Raji (cell line): ENCODE measurements around the gene WDR86.

Experiments used
- POLR2A ChIP-seq: IDR thresholded peaks from 2 replicates; pipeline ENCODE4 v1.6.1; 2011; ENCODE audit warnings: low read depth, low read length, control low read depth; ENCODE audit not compliant: insufficient read depth

Gene WDR86

DNA sequence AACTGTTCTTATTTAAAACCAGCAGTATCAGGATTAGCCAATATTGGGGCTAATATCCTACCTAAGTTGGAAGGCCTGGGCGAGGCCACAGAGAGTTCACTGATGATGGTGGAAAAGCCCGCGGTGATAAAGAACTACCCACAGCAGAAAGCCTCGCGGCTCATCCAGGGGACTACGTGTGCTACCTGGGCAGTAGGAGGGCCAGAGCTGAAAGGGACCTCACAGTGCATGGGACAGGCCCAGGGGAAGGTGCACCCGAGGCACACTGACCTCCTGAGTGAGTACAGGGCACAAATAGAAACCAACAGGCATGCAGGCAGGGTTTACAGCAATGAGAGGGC, 1.4 kb downstream of the WDR86 start:
- no peak for TF ChIP-seq POLR2A

DNA sequence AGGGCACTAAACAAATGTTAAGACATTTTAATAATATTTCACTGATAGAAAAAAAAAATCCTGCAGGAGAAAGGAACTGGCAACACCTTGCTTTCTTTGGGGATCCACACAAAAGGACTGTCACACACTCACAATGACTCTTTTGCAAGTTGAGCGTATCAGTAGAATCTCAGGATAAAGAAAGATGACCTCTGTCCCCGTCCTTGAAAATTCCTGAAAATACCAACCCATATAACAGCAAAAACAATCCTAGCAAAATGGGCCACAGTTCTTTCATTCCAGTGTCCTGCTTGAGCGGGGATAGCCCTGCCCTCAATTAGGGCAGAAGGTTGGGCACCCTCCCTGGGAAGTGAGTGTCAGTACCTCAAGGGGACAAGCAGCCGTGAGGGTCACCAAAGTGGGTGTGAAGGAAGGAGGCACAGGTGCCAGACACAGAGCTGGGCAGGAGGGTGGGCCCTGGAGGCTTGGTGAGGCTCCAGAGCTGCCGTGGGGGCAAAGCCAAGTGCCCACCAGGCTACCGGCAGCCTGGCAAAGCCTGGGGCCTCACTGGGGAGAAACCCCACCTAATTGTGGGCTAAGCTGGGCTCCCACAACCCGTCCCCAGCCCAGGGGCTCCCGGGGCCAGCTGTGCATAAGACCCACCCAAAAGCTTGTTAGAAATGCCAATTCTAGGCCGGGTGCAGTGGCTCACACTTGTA, 2.8 kb downstream of the WDR86 start:
- TF ChIP-seq POLR2A: no peak

DNA sequence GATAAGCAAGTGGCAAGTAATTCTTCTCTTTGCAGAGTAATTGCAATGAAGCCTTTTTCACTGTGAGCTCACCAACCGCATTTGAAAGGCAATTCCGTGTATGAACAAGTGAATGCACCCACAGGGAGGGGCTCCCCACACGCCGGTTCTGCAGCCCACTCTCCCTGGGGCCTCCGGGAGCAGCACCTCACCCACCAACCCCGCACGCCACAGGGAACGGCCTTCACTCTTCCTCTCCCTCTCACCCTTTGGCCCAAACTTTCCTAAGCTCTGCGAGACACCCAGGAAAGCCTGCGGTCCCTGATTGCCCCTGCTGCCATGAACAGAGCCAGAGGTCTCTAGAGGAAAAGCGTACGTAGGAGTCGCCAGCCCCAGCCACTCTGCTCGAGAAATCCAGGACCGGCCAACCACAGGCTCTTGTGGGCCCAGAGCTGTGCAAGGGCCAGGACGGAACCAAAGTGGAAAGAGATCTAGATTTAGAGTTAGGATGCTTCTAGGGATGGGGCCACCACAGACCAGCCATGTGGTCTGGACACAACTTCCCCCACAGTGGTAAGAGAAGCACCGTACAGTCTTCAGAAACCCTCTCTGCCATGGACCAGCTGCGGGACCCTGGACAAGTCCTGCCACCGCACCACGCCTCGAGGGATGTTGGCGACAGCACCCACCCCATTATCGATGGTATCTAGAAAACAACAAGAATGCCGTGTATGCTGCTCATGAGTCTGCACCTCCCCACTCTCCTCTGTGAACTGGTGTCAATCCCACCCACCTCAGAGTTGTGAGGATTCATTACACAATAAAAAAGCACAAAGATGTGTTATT, 3.6 kb downstream of the WDR86 start:
- TF ChIP-seq POLR2A: no peak

DNA sequence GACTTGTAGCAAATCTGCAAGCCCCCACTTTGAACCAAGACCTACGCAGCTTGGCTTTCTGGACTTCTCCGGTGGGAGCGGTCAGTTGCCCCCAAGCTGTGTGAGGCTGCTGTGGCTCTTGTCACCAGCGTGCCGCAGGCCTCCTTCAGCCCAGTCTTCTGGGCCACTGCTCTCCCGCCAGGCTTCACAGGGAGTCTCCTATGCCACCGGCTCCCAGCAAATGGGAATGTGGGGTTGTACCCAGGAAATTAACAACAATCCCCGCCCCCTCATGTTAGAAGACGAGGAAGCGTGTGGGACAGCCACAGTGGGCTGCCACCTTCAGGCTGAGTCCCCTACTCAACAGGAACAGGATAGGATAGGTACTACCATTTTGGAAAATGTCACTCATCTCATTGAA, 4.2 kb downstream of the WDR86 start:
- no peak for TF ChIP-seq POLR2A

DNA sequence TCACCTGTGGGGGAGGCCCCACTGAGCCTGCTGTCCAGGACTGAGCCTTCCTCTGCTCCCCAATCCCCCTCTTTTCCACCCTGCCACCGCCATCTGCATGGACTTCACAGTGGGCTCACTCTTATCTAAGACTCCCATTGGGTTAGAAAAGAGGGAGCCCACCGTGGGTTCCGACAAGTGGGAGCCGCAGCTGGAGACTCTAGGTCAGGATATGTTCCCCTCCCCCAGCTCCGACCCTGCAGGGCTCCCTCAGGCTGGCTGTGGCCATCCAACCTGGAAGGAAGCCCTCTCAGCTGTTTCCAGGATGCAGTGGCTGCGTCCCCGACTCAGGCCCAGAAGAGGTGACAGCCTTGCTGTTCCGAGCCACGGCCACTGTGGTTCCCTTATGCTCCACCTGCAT, 4.8 kb downstream of the WDR86 start:
- TF ChIP-seq POLR2A: no peak

DNA sequence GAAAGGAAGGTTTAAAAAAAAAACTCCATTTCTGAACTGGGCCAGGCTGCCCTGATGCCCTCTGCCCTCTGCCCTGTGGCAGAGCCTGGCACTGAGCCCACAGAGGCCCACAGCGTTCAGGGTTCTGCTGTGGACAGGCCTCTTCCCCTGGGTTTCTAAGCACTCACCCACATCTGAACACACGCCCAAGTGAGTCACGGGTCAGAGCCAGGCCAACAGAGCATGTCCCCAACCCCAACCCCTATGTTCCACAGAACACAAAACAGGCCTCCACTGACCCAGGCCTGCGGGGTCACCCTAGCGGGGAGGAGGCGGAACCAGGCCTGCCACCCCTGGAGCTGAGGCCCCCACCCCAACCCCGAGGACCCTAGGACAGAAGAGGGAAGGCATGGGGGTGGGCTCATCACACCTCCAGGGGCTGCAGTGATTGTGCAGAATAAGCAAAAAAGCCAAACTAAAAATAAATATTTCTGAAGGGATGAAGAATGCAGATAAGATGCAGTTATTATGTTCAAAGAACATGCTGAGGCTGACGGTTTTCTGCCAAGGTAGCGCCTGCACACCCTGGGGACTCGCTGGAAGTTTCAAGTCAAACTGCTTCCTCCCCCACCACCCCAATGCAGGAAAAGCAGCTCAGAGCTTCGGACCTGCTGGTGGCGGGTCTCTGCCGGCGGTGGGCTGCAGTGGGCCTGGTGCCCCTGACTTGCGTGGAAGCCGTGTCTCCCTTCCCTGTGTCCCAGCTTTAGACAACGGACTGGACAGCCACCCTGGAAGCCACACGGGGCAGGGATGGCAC, 5.4 kb downstream of the WDR86 start:
- TF ChIP-seq POLR2A: no peak

DNA sequence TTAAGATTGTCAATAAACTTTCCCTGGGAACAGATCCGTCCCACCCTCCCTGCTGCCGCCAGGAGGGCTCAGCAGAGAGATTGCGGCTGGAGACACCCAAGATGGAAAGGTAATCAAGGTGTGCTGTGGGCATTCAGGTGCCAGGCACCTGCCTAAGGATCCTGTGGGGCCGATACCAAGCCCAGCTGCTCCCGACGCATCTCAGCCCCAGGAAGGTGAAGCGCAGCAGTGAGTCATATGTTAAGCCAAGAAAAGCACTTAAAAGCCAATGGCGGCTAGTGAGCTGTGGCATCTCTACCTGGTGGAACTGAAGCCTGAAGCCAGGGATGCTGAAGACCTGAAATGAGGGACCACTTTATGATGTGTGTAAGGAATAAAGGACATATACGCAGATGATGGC, 6.1 kb downstream of the WDR86 start:
- TF ChIP-seq POLR2A: no peak

DNA sequence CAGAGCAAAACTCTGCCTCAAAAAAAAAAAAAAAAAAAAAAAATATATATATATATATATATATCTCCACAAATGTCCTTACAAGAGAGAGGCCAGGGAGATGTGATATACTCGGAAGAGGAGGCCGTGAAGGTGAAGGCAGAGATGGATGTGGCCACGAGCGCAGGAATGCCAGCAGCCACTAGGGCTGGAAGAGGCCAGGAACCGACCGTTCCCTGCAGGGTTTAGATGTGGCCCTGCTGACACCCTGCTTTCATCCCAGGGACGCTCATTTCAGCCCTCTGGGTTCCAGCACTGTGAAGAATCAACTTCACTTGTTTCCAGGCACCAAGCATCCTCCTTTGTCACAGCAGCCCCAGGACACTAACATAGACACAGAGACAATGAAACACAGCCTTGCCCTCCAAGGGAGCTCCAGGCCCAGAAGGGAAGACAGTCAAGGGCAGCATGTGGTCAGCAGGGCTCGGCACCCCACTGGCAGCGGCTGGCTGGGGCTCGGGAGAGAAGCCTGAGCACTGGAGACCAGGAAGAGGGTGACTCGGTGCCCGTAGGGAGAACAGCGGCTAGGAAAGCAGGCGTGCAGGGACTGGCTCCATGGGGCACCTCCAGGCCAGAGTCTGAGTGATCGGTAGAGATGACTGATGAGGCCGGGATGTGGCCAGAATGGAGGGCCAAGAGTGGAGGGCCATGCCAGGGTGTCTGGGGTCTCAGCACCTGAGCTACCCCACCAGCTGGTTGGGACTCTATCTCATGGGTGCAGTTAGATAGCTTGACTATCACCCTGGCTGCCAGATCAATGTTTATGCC, 7.6 kb downstream of the WDR86 start:
- TF ChIP-seq POLR2A: no peak

DNA sequence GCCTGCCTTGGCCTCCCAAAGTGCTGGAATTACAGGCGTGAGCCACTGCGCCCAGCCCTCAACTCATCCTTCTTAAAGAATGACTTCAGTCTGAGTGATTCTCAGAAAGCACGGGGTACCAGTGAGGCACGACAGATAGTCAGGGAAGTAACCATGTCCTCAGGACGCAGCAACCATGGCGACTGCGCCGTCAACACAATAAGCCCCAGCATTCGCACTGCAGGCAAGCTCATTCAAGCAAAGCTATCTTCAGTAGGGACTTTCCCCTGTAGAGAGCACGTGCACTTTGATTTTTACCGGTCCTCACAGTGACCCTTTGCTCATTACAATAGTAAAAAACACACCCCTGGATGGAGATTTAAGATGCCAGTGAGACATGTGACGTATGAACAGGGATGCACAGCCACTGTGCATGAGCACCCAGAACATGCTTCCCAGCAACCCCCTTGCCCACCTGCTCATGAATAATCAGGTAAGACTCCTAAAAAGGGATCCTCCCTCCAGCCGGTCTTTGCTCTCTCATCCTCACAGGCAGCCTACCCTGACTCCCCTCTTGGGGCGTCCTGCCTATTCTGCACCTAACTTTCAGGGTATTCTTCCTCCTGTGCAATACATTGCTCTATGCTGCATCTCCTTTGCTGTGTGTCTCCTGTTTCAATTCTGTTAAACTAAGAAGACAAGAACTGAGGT, 9.1 kb downstream of the WDR86 start:
- TF ChIP-seq POLR2A: no peak

DNA sequence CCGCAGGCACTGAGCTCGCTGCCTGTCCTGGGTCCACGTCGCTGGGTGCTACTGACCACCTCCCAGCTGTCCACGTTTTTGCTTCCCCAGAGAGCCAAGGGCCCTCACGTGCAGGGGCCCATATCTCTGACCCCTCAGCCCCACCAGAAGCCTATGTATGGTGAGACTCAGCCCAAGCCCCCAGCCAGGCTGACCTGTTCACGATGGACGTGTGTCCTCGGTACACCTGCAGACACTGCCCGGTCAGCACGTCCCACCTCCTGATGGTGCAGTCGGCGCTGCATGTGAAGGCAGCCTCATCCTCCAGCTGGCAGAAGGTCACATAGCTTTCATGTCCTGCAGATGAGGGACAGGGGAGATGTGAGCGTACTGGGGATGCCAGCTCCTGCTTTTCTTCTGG, 9.9 kb downstream of the WDR86 start:
- no peak for TF ChIP-seq POLR2A

DNA sequence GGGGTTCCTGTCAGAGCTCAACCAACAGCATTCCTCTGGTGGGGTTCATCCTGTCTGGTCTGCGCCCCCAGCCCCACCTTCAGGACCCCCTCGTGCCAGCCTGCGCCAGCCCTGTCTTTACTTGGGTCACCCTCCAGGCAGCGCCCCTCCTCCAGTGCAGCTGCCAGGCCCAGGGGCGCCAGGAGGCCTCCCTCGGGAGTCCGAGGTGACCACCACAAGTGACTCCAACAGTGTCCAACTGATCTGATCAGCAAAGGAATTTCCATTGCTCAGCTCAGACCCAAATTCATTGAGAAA, 10.6 kb downstream of the WDR86 start:
- no peak for TF ChIP-seq POLR2A

DNA sequence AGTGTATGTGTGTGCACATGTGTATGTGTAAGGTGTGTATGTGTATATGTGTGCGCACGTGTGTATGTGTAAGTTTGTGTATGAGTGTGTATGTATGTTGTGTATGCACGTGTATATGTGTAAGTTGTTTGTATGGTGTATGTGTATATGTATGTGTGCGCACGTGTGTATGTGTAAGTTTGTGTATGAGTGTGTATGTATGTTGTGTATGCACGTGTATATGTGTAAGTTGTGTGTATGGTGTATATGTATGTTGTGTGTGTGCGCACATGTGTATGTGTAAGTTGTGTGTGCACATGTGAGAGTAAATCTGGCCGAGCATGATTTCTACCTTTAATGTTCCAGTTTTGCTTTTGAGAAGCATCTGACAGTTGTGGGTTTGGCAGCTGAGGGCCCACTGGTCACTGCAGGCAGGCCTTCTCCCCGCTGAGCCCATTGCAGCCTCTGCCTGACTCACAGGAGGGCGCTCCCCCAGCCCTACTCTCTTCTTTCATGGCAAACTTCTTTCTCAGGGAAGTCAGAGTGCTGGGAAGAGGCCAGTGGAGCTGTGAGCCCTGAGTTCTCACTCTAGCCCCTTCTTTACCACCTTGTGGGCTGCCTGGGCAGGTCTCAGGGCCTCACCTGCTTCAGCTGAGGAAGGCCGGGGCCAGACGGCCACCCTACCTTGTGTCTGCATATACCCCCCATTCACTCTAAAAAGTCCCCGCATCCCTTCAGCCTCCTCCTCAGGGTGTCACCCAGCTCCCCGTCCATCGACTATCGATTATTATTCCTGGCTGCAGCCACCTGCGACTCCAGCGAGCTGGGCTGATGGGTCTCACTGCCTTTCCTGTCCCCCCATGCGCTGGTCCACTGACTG, 11.2 kb downstream of the WDR86 start:
- TF ChIP-seq POLR2A: no peak

DNA sequence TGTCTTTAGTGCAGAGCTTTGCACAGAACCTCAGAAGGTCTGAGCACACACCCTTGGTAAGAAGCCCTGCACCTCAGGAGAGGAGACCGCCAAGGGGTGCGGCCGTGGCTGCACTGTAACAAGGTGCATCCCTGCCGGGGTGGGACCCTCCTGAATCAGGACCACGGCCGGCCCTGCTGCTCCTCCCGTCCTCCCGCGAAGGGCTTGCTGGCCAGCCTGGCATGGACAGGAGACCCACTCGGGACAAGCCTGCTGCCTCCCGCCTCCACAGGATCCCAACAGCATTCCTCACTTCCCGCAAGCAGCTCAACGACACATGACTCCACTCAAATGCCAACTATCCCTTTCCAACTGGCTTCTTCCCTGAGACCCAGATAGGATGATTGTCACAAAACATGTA, 12.8 kb downstream of the WDR86 start:
- no peak for TF ChIP-seq POLR2A
